Fibroblast of gingiva (primary cell): ENCODE measurements around the gene ABCA13.
A peak's percentile ranks its signal among the peaks of the same experiment; 100 is the strongest.

Source experiments
- DNase-seq: peaks from one replicate; pipeline ENCODE4 v3.0.0-alpha.2; 2011; ENCODE audit warnings: low read depth

ABCA13 gene

DNA sequence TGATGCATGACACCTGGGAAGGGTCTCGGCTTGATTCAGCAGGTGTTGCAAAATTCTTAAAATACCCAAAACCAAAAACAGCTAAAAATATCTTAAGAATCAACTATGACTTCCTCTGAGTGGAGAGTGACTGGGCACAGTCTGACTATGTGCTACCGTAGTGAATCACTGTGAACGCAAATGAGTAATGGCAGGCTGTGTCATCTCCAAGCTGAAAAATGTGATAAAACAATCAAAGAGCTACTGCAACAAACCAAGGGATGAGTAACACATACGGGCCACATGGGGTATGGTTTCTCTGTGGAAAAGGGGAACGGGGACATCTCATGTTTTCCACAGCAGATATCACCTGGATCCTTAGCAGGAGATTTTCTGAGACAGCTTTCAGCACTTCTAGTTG is 127.5 kb downstream of the ABCA13 start:
- no peak for DNase-seq

DNA sequence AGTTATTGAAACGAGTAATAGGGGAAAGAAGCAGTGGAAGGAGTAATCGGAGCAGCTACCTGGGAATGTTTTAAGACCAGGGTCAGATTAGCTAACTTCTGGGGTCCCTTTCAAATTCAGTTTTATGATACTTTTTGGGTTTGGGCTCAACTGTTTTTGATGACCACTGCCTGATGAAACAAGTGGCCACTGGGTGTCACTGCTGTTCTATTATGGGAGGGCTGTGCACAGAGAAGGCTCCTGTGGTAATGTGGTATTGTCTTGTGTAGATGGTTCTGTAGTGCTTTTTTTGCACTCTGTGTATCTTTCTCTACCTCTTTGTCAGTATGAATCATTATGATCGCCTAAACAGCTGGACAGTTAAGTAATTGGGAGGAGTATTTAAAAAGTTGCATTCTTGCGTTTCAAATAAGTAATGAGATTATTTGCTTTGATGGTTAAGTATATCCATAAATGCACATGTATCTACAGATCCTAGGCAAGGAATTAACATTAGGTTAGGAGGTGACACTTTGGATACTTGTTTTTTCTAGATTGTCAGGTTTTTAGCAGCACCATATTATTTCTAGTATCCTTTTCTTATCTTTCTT is 128.4 kb downstream of the ABCA13 start:
- DNase-seq, result peak; percentile 47

- no peak for DNase-seq
Measured at GRCh38 chr7:48300301-48300700, 129.0 kb downstream of the ABCA13 start.

- no peak for DNase-seq
Measured at GRCh38 chr7:48301201-48301600, 129.9 kb downstream of the ABCA13 start.

DNA sequence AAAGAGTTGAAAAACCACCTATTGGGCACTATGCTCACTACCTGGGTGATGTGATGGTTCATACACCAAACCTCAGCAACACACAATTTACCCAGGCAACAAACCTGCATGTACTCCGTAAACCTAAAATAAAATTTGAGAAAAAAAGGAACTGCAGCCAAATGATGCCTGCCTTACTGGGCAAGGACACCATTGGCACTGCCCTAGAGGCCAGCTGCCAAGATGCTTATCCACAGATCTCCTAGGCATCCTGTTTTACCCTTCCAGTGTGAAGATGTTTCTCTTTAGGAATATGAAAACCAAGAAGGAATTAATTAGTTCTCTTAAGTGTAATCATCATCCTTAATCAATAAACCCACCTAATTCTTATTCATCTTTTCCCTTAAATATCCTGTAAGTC is 133.4 kb downstream of the ABCA13 start:
- DNase-seq, result no peak

- DNase-seq, result no peak
Measured at GRCh38 chr7:48305661-48306060, 134.4 kb downstream of the ABCA13 start.

GRCh38 chr7:48307041-48307714 is 135.9 kb downstream of the ABCA13 start:
- no peak for DNase-seq

GRCh38 chr7:48309720-48310119 is 138.5 kb downstream of the ABCA13 start:
- no peak for DNase-seq

- DNase-seq, result no peak
Measured at GRCh38 chr7:48311464-48312100, 140.3 kb downstream of the ABCA13 start.

GRCh38 chr7:48312151-48312550 is 140.9 kb downstream of the ABCA13 start:
- DNase-seq, result no peak

GRCh38 chr7:48316768-48317167 is 145.5 kb downstream of the ABCA13 start:
- no peak for DNase-seq

GRCh38 chr7:48317360-48317759 is 146.1 kb downstream of the ABCA13 start:
- DNase-seq, result no peak

GRCh38 chr7:48321319-48322010 is 150.2 kb downstream of the ABCA13 start:
- no peak for DNase-seq

DNA sequence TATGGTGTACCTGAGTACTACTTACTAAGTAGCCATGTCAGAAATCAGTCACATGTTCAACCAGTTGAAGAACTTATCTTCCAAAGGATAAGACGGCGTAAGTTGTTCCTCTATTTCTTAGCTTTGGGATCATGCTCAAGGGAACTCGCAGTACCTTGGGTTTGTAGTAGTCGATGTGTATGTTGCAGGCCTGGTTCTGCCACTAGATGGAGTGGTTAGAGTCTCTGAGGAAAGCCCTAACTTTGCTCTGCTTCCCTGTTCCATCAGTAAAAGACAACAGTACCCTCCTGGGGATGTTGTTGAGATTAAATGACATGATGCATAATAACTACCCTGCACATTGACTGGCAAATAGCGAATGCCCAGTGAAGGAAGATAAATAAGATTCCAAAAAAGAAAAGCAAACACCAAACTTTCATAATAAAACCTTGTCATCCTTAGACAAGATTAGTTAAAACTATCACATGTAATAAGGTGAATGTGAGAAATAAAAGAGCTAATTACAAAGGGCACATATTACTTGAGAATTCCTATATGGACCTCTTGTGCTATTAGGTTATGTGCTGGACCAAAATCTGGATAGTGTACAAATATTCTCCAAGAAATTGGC is 165.9 kb downstream of the ABCA13 start:
- no peak for DNase-seq

GRCh38 chr7:48337781-48338180 is 166.5 kb downstream of the ABCA13 start:
- no peak for DNase-seq

GRCh38 chr7:48347230-48347825 is 176.1 kb downstream of the ABCA13 start:
- DNase-seq, result no peak

GRCh38 chr7:48350515-48350914 is 179.3 kb downstream of the ABCA13 start:
- DNase-seq, result no peak

GRCh38 chr7:48351900-48352299 is 180.6 kb downstream of the ABCA13 start:
- no peak for DNase-seq

DNA sequence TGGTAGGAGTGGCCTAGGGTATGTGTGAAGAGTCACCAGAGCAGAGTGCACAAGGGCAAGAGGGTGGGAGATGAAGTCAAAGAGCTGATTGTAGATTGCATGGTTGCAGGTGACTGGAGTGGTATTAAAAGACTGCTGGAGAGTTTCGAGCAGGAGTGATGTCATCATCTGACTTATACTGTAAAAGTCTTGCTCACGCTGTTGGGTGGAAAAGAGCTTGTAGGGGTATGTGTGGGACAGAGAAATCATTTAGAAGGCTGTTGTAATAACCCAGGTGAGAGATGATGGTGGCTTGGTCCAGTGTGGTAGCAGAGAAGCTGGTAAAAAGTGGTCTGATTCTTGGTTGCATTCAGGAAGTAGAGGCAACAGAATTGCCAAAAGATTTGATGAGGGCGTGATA is 184.1 kb downstream of the ABCA13 start:
- no peak for DNase-seq

- DNase-seq, result peak; percentile 63
Measured at GRCh38 chr7:48360574-48360973, 189.3 kb downstream of the ABCA13 start.

GRCh38 chr7:48363174-48363573 is 191.9 kb downstream of the ABCA13 start:
- no peak for DNase-seq

GRCh38 chr7:48365010-48365409 is 193.8 kb downstream of the ABCA13 start:
- DNase-seq, result peak; percentile 15
